Activated CD8-positive, alpha-beta T cell treated with anti-CD3 and anti-CD28 coated beads for 36 hours (primary cell): Measurements from ENCODE around the gene TM6SF1. TPM values are rescaled to one million over a fixed set of nuclear protein-coding genes. Genes with fewer than 3 reads are reported as not detected.

Experiments used
- ATAC-seq: fragments of 200-7000 bp; cut with Tn5 transposase; one replicate; pipeline ENCODE4 v1.10.0; 2021; ENCODE audit warnings: mild to moderate bottlenecking, moderate library complexity
- CTCF ChIA-PET: fragments of 350-600 bp; sonication (Branson Sonifier 250); formaldehyde crosslinking; loops from one replicate; lab custom pipeline; 2021; ENCODE audit warnings: antibody characterized with exemption; lab: Charles Lee
- POLR2A ChIA-PET: fragments of 350-600 bp; sonication (Branson Sonifier 250); formaldehyde crosslinking; loops from one replicate; lab custom pipeline; 2021; ENCODE audit warnings: antibody characterized with exemption; lab: Charles Lee
- DNase-seq: peaks from one replicate; pipeline ENCODE4 v3.0.0-alpha.2; 2020
- H3K27ac Mint-ChIP-seq: one replicate; pipeline ENCODE4 v1.8.0; 2021; ENCODE audit warnings: mild to moderate bottlenecking, mixed read lengths
- H3K27me3 Mint-ChIP-seq: one replicate; pipeline ENCODE4 v1.8.0; 2021; ENCODE audit warnings: mixed read lengths
- H3K36me3 Mint-ChIP-seq: one replicate; pipeline ENCODE4 v1.8.0; 2021; ENCODE audit warnings: low read depth, mixed read lengths
- H3K4me1 Mint-ChIP-seq: one replicate; pipeline ENCODE4 v1.8.0; 2021; ENCODE audit warnings: low read depth, mixed read lengths
- H3K4me3 Mint-ChIP-seq: one replicate; pipeline ENCODE4 v1.8.0; 2021; ENCODE audit warnings: mild to moderate bottlenecking, moderate library complexity, mixed read lengths
- H3K9me3 Mint-ChIP-seq: one replicate; pipeline ENCODE4 v1.8.0; 2021; ENCODE audit warnings: mixed read lengths
- intact Hi-C: fragments of 100-400 bp; cut with micrococcal nuclease; formaldehyde crosslinking; loops from one replicate; pipeline ENCODE4 v1.10.0; 2022
- total RNA-seq, 2 experiments: library from RNA; stranded (reverse); gene quantifications; one replicate each; pipeline ENCODE4 v1.2.3, GENCODE V29; 2021
- TF ChIP-seq, protein P1 (sequence below): fragments of 200-600 bp; IDR thresholded peaks from one replicate; pipeline ENCODE4 v1.8.0; 2022; ENCODE audit warnings: antibody characterized with exemption, mild to moderate bottlenecking

The TM6SF1 gene
- total RNA-seq, 2 experiments from 2014 or later = 5.6 TPM

DNA sequence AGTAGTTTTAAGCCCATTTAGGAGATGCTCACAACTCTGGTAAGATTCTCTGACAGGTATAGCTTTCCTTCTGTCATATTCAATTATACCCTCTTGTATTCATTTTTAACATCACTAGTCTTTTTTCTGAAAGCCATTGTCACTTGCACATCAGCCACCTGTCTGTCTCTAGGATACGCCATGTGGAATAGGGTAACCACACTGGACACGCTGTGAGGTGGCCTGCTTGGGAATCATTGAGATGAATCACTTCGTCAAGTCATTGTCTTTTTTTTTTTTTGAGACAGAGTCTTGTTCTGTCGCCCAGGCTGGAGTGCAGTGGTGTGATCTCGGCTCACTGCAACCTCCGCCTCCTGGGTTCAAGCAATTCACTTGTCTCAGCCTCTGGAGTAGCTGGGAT is 7.4 kb downstream of the TM6SF1 start:
- CTCF ChIA-PET = no interaction called here
- no peaks in the 10 kb centered on the region for H3K4me1 Mint-ChIP-seq
- no peaks in the 10 kb centered on the region for H3K9me3 Mint-ChIP-seq
- peaks cover 12% of the 10 kb centered on the region for H3K27me3 Mint-ChIP-seq
- H3K36me3 Mint-ChIP-seq = no peaks in the 10 kb centered on the region
- no peak for DNase-seq
- TF ChIP-seq, protein P1, sequence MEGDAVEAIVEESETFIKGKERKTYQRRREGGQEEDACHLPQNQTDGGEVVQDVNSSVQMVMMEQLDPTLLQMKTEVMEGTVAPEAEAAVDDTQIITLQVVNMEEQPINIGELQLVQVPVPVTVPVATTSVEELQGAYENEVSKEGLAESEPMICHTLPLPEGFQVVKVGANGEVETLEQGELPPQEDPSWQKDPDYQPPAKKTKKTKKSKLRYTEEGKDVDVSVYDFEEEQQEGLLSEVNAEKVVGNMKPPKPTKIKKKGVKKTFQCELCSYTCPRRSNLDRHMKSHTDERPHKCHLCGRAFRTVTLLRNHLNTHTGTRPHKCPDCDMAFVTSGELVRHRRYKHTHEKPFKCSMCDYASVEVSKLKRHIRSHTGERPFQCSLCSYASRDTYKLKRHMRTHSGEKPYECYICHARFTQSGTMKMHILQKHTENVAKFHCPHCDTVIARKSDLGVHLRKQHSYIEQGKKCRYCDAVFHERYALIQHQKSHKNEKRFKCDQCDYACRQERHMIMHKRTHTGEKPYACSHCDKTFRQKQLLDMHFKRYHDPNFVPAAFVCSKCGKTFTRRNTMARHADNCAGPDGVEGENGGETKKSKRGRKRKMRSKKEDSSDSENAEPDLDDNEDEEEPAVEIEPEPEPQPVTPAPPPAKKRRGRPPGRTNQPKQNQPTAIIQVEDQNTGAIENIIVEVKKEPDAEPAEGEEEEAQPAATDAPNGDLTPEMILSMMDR = no peak
- no peak overlapping the region for H3K4me3 Mint-ChIP-seq
- ATAC-seq = no peak
- POLR2A ChIA-PET = no interaction called here
- intact Hi-C loops = no loop called here
- no peak overlapping the region for H3K27ac Mint-ChIP-seq

DNA sequence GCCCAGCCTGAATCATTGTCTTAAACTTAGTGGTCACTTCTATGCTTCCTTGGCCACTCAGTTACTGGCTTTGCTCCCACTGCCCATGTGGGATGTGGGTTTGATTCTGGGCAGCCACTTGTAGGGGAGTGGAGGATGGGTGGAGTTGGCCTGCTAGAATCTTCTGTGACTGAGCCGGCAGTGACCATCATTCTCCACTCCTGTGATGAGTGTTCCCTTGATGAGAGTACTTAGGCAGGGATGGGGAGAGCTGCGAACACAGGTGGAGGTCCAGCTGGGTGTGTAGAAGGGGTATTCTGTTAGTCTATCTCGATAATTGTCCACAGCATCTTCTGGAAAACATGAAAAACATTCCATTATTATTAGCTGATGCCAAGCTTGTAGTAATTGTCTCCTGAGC is 8.0 kb downstream of the TM6SF1 start:
- CTCF ChIA-PET = no interaction called here
- POLR2A ChIA-PET = no interaction called here
- H3K27ac Mint-ChIP-seq = no peak overlapping the region
- H3K27me3 Mint-ChIP-seq = peaks cover 8% of the 10 kb centered on the region
- H3K9me3 Mint-ChIP-seq = no peaks in the 10 kb centered on the region
- H3K4me3 Mint-ChIP-seq = no peak overlapping the region
- H3K4me1 Mint-ChIP-seq = no peaks in the 10 kb centered on the region
- intact Hi-C loops = no loop called here
- TF ChIP-seq, protein P1 = no peak
- H3K36me3 Mint-ChIP-seq = no peaks in the 10 kb centered on the region
- DNase-seq = no peak
- ATAC-seq = no peak

DNA sequence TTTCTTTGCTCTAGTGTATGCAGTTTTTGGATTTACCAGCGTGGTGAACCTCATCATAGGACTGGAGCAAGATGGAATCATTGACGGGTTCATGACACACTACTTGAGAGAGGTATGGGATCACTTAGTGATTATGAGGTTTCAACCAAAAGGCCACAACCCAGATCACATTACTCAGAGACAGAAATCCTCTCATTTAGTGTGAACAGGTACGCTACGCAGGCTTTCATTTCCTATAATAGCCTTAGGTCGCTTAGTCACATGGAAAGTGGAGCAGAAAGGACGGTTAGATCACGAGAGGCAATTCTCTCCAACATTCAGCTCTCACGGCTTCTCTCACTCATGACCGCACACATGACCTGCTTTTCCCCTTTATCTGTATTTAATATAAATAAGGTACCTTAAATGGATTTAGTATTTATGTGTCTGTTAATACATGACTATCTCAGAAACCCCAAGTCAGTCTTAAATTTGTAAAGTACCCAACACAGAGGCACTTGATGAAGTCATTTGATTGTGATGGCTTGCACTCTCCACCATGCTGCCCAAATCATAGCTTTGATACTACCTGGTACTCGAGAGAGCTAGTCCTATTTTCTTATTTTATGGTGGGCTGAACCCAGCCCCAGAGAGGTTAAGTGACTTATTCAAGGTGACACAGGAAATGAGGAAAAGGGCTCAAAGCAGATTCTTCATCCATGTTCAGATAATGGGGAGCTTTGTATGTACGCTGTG is 8.6 kb downstream of the TM6SF1 start:
- no peaks in the 10 kb centered on the region for H3K36me3 Mint-ChIP-seq
- DNase-seq (no peak), ATAC-seq (peak; percentile 70)
- TF ChIP-seq, protein P1 = no peak
- no peaks in the 10 kb centered on the region for H3K9me3 Mint-ChIP-seq
- H3K27ac Mint-ChIP-seq = no peak overlapping the region
- intact Hi-C loops = no loop called here
- CTCF ChIA-PET = no interaction called here
- POLR2A ChIA-PET = no interaction called here
- no peak overlapping the region for H3K4me3 Mint-ChIP-seq
- no peaks in the 10 kb centered on the region for H3K4me1 Mint-ChIP-seq
- H3K27me3 Mint-ChIP-seq = peaks cover 6% of the 10 kb centered on the region

DNA sequence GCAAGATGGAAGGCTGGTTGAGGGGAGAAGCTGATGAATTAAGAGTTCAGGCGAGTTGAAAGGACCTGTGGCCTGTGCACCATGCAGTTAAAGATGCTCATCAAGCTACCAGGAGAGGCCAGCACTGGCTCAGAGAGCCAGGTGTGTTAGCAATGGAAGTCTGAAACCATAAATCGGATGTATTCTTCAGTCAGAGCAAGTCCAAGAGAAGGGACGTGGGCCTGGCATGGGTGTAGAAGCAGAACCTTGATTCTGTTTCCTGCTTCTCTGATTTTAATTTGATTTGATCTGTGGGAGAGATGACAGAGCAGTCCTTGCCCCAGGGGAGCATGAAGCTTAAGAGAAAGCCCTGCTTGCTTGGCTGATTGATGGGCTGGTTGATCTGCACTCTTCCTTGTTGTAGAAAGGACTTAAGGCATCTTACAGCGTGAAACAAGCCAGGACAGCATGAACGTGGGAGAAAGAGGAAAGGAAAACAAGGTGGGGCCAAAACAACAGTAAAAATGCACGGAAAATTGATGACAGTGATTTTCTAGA is 10.9 kb downstream of the TM6SF1 start:
- intact Hi-C loops = no loop called here
- Mint-ChIP-seq H3K36me3 (no peaks in the 10 kb centered on the region), H3K4me3 (no peak overlapping the region), H3K9me3 (no peaks in the 10 kb centered on the region), H3K27me3 (no peaks in the 10 kb centered on the region), H3K4me1 (no peaks in the 10 kb centered on the region), H3K27ac (no peak overlapping the region)
- POLR2A ChIA-PET = no interaction called here
- no peak for DNase-seq
- CTCF ChIA-PET = no interaction called here
- no peak for ATAC-seq
- TF ChIP-seq, protein P1 = no peak

DNA sequence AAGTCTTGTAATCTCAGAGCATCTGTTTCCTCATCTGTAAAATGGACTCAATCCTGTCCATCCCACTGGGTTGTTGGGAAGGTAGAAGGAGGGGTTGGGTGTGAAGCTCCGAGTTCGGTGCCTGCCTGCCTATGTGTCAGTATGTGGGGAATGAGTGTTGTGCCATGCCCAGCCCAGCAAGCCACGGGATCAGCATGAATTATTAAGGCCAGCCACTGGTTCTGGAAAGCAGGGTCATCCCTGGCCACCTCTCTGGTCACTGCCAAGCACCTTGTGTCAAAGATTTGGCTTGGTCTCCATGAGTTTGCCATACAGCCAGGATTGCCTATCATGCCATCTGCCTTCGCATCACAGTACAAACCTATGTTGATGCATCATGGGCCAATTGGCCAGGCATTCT is 11.5 kb downstream of the TM6SF1 start:
- no peaks in the 10 kb centered on the region for H3K9me3 Mint-ChIP-seq
- ATAC-seq = no peak
- ChIA-PET POLR2A (interaction anchor here (0.6 kb wide), 1 partner anchor 83 kb away, joined by 4 read pairs; no protein-coding TSS in a partner anchor), CTCF (no interaction called here)
- no peaks in the 10 kb centered on the region for H3K36me3 Mint-ChIP-seq
- no peaks in the 10 kb centered on the region for H3K4me1 Mint-ChIP-seq
- no peak overlapping the region for H3K27ac Mint-ChIP-seq
- TF ChIP-seq, protein P1 = no peak
- H3K4me3 Mint-ChIP-seq = no peak overlapping the region
- no peaks in the 10 kb centered on the region for H3K27me3 Mint-ChIP-seq
- intact Hi-C loops = no loop called here
- DNase-seq = no peak
